GM23338 (cell line): Measurements from ENCODE around the gene PSD4. TPM values are rescaled to one million over a fixed set of nuclear protein-coding genes. Genes with fewer than 3 reads are reported as not detected.
A peak's percentile ranks its signal among the peaks of the same experiment; 100 is the strongest.

Source experiments
- ATAC-seq: fragments of 200-7000 bp; cut with Tn5 transposase; 3 replicates; pipeline ENCODE4 v1.9.1; 2020
- DNase-seq: peaks from one replicate; pipeline ENCODE4 v3.0.0-alpha.2; 2015; ENCODE audit warnings: low spot score
- H2AFZ ChIP-seq: fragments of 200-600 bp; sonication (generic); 2 replicates; pipeline ENCODE4 v1.8.0; 2016; ENCODE audit warnings: antibody characterized with exemption, mild to moderate bottlenecking, moderate library complexity
- H3F3A ChIP-seq: fragments of 200-600 bp; sonication (generic); replicated peaks from 2 replicates; pipeline ENCODE4 v1.8.0; 2017; ENCODE audit warnings: antibody characterized with exemption, mixed run types, low read depth
- H3K27ac ChIP-seq: fragments of 200-600 bp; sonication (generic); 2 replicates; pipeline ENCODE4 v1.6.1; 2016; ENCODE audit warnings: low read depth
- H3K27me3 ChIP-seq: fragments of 200-600 bp; sonication (generic); 2 replicates; pipeline ENCODE4 v1.8.0; 2016; ENCODE audit warnings: mild to moderate bottlenecking, mixed run types, moderate library complexity; ENCODE audit not compliant: insufficient read depth
- H3K36me3 ChIP-seq: fragments of 200-600 bp; sonication (generic); 2 replicates; pipeline ENCODE4 v1.8.0; 2016; ENCODE audit warnings: mild to moderate bottlenecking; ENCODE audit not compliant: insufficient read depth
- H3K4me1 ChIP-seq: fragments of 200-600 bp; sonication (generic); 2 replicates; pipeline ENCODE4 v1.8.0; 2016; ENCODE audit warnings: mild to moderate bottlenecking, moderate library complexity; ENCODE audit not compliant: insufficient read depth
- H3K4me2 ChIP-seq: fragments of 200-600 bp; sonication (generic); 2 replicates; pipeline ENCODE4 v1.7.1; 2017; ENCODE audit warnings: mixed run types
- H3K4me3 ChIP-seq: fragments of 200-600 bp; sonication (generic); 2 replicates; pipeline ENCODE4 v1.6.1; 2016; ENCODE audit warnings: mixed run types
- H3K79me2 ChIP-seq: fragments of 200-600 bp; sonication (generic); replicated peaks from 2 replicates; pipeline ENCODE4 v1.8.0; 2017; ENCODE audit warnings: mild to moderate bottlenecking; ENCODE audit not compliant: insufficient read depth
- H3K9me2 ChIP-seq: fragments of 200-600 bp; sonication (generic); 2 replicates; pipeline ENCODE4 v1.8.0; 2017; ENCODE audit not compliant: insufficient read depth
- H4K20me1 ChIP-seq: fragments of 200-600 bp; sonication (generic); replicated peaks from 2 replicates; pipeline ENCODE4 v1.8.0; 2017; ENCODE audit warnings: mild to moderate bottlenecking; ENCODE audit not compliant: insufficient read depth
- H3K27ac Mint-ChIP-seq: 2 replicates; pipeline ENCODE4 v1.8.0; 2020; ENCODE audit warnings: inconsistent platforms, mild to moderate bottlenecking, moderate library complexity, mixed read lengths
- H3K27me3 Mint-ChIP-seq: 3 replicates; pipeline ENCODE4 v1.8.0; 2022; ENCODE audit warnings: low read depth, mild to moderate bottlenecking, moderate library complexity, mixed read lengths, inconsistent platforms; ENCODE audit not compliant: insufficient read depth, poor library complexity
- H3K36me3 Mint-ChIP-seq: 3 replicates; pipeline ENCODE4 v1.8.0; 2021; ENCODE audit warnings: low read depth, mild to moderate bottlenecking, inconsistent platforms, moderate library complexity, mixed read lengths
- H3K4me1 Mint-ChIP-seq: 3 replicates; pipeline ENCODE4 v1.8.0; 2020; ENCODE audit warnings: mild to moderate bottlenecking, inconsistent platforms, mixed read lengths
- H3K4me3 Mint-ChIP-seq: 3 replicates; pipeline ENCODE4 v1.8.0; 2021; ENCODE audit warnings: moderate library complexity, mild to moderate bottlenecking, inconsistent platforms, mixed read lengths
- H3K9me3 Mint-ChIP-seq: 3 replicates; pipeline ENCODE4 v1.8.0; 2020; ENCODE audit warnings: moderate library complexity, mild to moderate bottlenecking, inconsistent platforms, mixed read lengths
- CREB1 ChIP-seq: fragments of 250-450 bp; sonication (Bioruptor Pico); IDR thresholded peaks from 2 replicates; pipeline ENCODE4 v1.5.0; 2020; ENCODE audit warnings: low read depth, mild to moderate bottlenecking, moderate library complexity
- CTCF ChIP-seq, 2 experiments: fragments of 200-600 bp in 1 of 2; sonication (generic) in 1 of 2; conservative IDR thresholded peaks; 2 replicates each; pipeline versions ENCODE4 v1.5.1 to v1.6.1; 2016 to 2017; ENCODE audit warnings: antibody characterized with exemption in 2 of 2, low read depth in 2 of 2, mild to moderate bottlenecking in 2 of 2, moderate library complexity in 1 of 2
- ETS1 ChIP-seq: IDR thresholded peaks from 2 replicates; pipeline ENCODE4 v1.6.1; 2016; ENCODE audit warnings: antibody characterized with exemption
- EZH2 ChIP-seq: fragments of 200-600 bp; sonication (generic); IDR thresholded peaks from one replicate; pipeline ENCODE4 v1.8.0; 2017; ENCODE audit warnings: antibody characterized with exemption, mild to moderate bottlenecking, low read depth; ENCODE audit not compliant: unreplicated experiment
- EZH2phosphoT487 ChIP-seq: fragments of 200-600 bp; sonication (generic); IDR thresholded peaks from one replicate; pipeline ENCODE4 v1.8.1; 2018; ENCODE audit warnings: antibody characterized with exemption; ENCODE audit not compliant: unreplicated experiment
- JUNB ChIP-seq: IDR thresholded peaks from one replicate; pipeline ENCODE4 v1.6.1; 2016; ENCODE audit warnings: antibody characterized with exemption; ENCODE audit not compliant: unreplicated experiment
- NANOG ChIP-seq: IDR thresholded peaks from 2 replicates; pipeline ENCODE4 v1.6.1; 2016; ENCODE audit warnings: antibody characterized with exemption, borderline replicate concordance
- POLR2AphosphoS5 ChIP-seq: IDR thresholded peaks from 2 replicates; pipeline ENCODE4 v1.6.1; 2016; ENCODE audit warnings: antibody characterized with exemption, low read depth
- REST ChIP-seq: IDR thresholded peaks from one replicate; pipeline ENCODE4 v1.6.1; 2018; ENCODE audit warnings: antibody characterized with exemption; ENCODE audit not compliant: unreplicated experiment
- STAT1 ChIP-seq: IDR thresholded peaks from one replicate; pipeline ENCODE4 v1.6.1; 2016; ENCODE audit warnings: antibody characterized with exemption; ENCODE audit not compliant: unreplicated experiment
- ZNF114 ChIP-seq: fragments of 250-450 bp; sonication (Bioruptor Pico); IDR thresholded peaks from 2 replicates; pipeline ENCODE4 v1.5.0; 2020; ENCODE audit warnings: mild to moderate bottlenecking, moderate library complexity
- ZNF331 ChIP-seq: fragments of 250-450 bp; sonication (Bioruptor Pico); IDR thresholded peaks from 2 replicates; pipeline ENCODE4 v1.5.0; 2020; ENCODE audit warnings: low read depth, mild to moderate bottlenecking, moderate library complexity
- ZNF462 ChIP-seq: fragments of 250-450 bp; sonication (Bioruptor Pico); IDR thresholded peaks from 2 replicates; pipeline ENCODE4 v1.5.0; 2020; ENCODE audit warnings: mild to moderate bottlenecking, moderate library complexity
- polyA plus RNA-seq: library from polyadenylated mRNA; unstranded; fragments of >200 nt; fragmentation: Nextera tagmentation; extraction: Ambion mirVana; gene quantifications from 2 replicates; pipeline ENCODE4 v1.2.1, GENCODE V29; 2016
- total RNA-seq: library from RNA; depleted of rRNA; stranded (reverse); fragments of >200 nt; shearing (Covaris generic); gene quantifications from 2 replicates; pipeline ENCODE4 v1.2.3, GENCODE V29; 2014

Gene PSD4
- total and polyA plus RNA-seq, 2 experiments from 2014 or later: 0.06 to 0.66 TPM

- TF ChIP-seq POLR2AphosphoS5 (no peak), CREB1 (CRISPR knock-in tag) (no peak), JUNB (no peak), STAT1 (no peak), NANOG (no peak), REST (no peak), EZH2phosphoT487 (no peak), ZNF114 (CRISPR knock-in tag) (no peak), CTCF (conservative IDR thresholded peaks at IDR 0.05; ENCODE audit: low read depth in 2 of 2) (no peak), ZNF462 (no peak), EZH2 (no peak), ETS1 (no peak), ZNF331 (CRISPR knock-in tag) (no peak)
- Histone ChIP-seq H3K36me3 (no peaks in the 10 kb centered on the region), H3F3A (no peaks in the 10 kb centered on the region), H3K4me1 (peaks cover 8% of the 10 kb centered on the region; the same call in 1 of the 2 replicates), H3K4me3 (0 out of 2 replicates have a peak overlapping the region, but pooled peaks have one; percentile 22), H3K27ac (no peak overlapping the region), H3K4me2 (peak overlapping the region; percentile 62; the same call in 1 of the 2 replicates), H3K27me3 (no peaks in the 10 kb centered on the region), H4K20me1 (no peaks in the 10 kb centered on the region), H3K79me2 (no peaks in the 10 kb centered on the region), H2AFZ (peak overlapping the region; percentile 93; the same call in 1 of the 2 replicates), H3K9me2 (0 out of 2 replicates have a peak, but pooled peaks cover 4% of the 10 kb centered on the region)
- Mint-ChIP-seq H3K27ac (no peak overlapping the region), H3K4me1 (peaks cover 10% of the 10 kb centered on the region; the same call in 2 of the 3 replicates), H3K9me3 (no peaks in the 10 kb centered on the region), H3K36me3 (no peaks in the 10 kb centered on the region), H3K27me3 (no peaks in the 10 kb centered on the region), H3K4me3 (peak overlapping the region; percentile 42; the same call in 2 of the 3 replicates)
- DNase-seq: peak; percentile 83
- peak; percentile 82 for ATAC-seq
These were observed 51.8 kb downstream of the PSD4 start for GRCh38 chr2:113225263-113226259.
